22Rv1 (cell line): ENCODE data around the gene CAMTA1.

ENCODE experiments used
- ZFX ChIP-seq: fragments of 450-650 bp; IDR thresholded peaks from 2 replicates; pipeline ENCODE4 v1.6.1; 2017; ENCODE audit warnings: antibody characterized with exemption, borderline replicate concordance
- TF ChIP-seq, protein P1 (sequence below): fragments of 450-650 bp; IDR thresholded peaks from 2 replicates; pipeline ENCODE4 v1.5.1; 2017; ENCODE audit warnings: mild to moderate bottlenecking

GRCh38 chr1:7684132-7684531 is 898.9 kb downstream of the CAMTA1 start:
- TF ChIP-seq, protein P1, sequence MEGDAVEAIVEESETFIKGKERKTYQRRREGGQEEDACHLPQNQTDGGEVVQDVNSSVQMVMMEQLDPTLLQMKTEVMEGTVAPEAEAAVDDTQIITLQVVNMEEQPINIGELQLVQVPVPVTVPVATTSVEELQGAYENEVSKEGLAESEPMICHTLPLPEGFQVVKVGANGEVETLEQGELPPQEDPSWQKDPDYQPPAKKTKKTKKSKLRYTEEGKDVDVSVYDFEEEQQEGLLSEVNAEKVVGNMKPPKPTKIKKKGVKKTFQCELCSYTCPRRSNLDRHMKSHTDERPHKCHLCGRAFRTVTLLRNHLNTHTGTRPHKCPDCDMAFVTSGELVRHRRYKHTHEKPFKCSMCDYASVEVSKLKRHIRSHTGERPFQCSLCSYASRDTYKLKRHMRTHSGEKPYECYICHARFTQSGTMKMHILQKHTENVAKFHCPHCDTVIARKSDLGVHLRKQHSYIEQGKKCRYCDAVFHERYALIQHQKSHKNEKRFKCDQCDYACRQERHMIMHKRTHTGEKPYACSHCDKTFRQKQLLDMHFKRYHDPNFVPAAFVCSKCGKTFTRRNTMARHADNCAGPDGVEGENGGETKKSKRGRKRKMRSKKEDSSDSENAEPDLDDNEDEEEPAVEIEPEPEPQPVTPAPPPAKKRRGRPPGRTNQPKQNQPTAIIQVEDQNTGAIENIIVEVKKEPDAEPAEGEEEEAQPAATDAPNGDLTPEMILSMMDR, result no peak
- no peak for TF ChIP-seq ZFX
